OCI-M2 (cell line): ENCODE measurements around the gene MAGEL2.

ENCODE experiments used
- DNase-seq: peaks from one replicate; lab custom pipeline; 2025; ENCODE audit not compliant: unreplicated experiment; lab: John Stamatoyannopoulos, UW

MAGEL2 gene

GRCh38 chr15:23647421-23648370 is at the start of gene MAGEL2:
TSS of gene MAGEL2 (minus strand) at chr15:23647867. CDS start at chr15:23647742, 125 bp downstream.
- no peak for DNase-seq

GRCh38 chr15:23695282-23695681 is 47.6 kb upstream of the MAGEL2 start:
- DNase-seq: no peak

GRCh38 chr15:23694592-23694991 is 46.9 kb upstream of the MAGEL2 start:
- DNase-seq: no peak

DNA sequence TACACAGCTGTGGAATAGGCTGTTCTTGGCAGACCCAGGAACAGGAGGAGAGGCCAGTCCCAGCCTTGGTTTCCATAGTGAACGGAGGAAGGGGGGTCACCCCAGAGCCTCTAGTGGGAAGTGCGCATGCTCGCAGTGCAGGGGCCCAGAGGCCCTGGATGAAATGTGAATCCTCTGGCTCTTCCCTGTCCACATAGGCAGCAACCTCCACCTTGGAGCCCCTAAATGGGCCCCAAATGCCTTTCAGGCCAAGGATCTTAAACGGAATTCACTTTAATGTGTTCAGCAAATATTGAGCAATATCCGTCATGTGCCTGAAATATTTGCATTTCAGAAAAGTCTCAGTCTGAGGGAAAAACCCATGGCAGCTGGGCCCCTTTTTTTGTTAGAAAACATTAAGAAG is 42.8 kb upstream of the MAGEL2 start:
- no peak for DNase-seq

DNA sequence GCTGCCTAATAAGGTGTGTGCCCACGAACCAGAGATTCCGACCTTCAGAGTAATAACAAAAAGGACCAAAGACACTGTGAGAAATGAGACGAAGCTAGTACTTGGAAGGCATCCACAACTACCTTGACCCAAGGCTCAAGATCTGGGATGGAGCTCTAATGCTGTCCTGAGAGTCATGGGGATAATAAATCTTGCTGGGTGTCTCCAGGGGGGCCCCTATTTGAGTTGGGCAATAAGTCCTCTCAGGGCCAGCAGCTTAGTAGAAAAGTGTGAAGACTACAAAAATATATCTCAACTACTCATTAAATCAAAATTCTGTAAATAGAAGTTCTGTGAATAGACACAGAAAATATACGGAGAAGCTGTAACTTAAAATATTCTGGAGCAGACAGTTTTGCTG is 42.3 kb upstream of the MAGEL2 start:
- DNase-seq: no peak

GRCh38 chr15:23687143-23687470 is 39.4 kb upstream of the MAGEL2 start, which contains the start of gene NDN:
TSS of gene NDN (minus strand) at chr15:23687305. CDS start at chr15:23687217, 88 bp downstream.
- no peak for DNase-seq

DNA sequence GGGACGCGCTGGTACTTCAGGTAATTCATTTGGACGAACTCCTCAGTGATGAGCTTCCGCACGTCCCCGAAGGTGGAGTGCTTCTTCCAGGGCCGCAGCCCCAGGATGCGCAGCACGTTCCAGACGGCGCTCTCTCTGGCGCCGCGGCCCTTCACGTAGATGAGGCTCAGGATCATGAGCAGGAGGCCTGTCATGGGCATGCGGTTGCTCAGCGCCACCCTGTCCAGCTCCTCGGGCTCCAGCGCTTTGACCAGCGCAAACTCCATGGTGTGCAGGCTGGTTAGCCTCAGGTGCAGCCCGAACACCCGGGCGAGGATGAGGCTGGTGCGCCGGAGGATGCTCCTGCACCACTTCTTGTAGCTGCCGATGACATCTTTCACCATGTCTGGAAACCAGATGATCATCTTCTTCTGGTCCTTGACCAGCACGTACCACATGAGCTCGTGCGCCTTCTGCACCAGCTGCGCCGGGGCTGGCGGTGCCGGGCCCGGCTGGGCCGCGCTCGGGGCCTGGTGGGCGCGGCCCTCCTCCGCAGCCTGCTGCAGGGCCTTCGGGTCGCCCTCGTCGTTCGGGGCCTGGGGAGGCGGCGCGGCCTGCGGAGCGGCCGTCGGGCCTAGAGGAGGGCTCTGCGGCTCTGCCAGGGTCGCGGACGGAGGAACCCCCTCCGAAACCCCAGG is 38.9 kb upstream of the MAGEL2 start:
- no peak for DNase-seq

DNA sequence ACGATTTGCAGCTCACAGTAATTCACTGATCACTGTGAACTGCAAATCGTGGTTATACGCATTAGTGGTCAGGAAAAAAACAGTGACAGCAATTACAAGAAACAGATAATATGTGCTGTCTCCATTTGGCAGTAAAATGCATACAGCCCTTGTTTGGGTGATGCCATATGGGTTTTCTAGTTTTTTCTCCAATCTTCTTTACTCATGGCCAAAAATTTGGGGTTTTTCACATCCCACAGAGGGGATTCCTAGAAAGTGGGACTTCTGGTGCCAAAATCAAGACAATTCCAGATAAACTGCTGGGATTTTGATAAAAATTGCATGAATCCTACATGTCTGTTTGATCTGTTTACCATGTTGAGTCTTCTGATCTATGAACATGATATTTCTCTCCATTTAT is 23.8 kb upstream of the MAGEL2 start:
- no peak for DNase-seq

GRCh38 chr15:23670970-23671369 is 23.3 kb upstream of the MAGEL2 start:
- no peak for DNase-seq

GRCh38 chr15:23663232-23663631 is 15.6 kb upstream of the MAGEL2 start:
- DNase-seq: no peak

DNA sequence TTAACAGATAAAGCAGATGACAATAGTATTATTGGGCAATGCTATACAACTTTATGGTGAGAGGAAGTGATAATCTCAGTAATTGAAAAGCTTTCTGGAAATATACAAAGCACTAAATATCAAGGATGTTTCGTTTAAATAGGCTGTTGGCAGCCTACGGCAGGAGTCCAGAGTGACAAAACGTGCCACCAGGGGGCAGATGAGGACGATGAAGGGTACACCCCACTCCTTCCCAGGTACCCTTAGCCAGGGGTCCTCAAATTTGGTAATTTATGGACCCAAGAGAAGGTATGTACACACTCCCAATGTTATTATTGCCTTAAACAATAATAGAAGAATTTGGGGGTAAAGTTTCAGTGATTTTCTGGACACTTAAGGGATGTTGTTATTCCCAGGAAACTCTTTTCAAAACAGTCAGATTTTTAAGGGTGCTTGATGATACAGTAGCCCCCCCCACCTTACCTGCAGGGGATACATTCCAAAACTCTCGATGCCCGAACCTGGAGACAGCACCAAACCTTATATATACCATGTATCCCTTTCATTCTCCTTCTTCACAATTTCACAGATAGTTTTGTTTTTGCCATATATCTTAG is 1.4 kb upstream of the MAGEL2 start:
- DNase-seq: no peak

DNA sequence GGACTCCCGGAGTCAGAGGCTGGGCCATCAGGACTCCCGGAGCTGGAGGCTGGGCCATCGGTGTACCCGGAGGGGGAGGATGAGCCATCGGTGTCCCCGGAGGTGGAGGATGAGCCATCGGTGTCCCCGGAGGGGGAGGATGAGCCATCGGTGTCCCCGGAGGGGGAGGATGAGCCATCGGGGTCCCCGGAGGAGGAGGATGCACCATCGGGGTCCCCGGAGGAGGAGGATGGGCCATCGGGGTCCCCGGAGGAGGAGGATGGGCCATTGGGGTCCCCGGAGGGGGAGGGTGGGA is 719 bp downstream of the MAGEL2 start:
- no peak for DNase-seq

DNA sequence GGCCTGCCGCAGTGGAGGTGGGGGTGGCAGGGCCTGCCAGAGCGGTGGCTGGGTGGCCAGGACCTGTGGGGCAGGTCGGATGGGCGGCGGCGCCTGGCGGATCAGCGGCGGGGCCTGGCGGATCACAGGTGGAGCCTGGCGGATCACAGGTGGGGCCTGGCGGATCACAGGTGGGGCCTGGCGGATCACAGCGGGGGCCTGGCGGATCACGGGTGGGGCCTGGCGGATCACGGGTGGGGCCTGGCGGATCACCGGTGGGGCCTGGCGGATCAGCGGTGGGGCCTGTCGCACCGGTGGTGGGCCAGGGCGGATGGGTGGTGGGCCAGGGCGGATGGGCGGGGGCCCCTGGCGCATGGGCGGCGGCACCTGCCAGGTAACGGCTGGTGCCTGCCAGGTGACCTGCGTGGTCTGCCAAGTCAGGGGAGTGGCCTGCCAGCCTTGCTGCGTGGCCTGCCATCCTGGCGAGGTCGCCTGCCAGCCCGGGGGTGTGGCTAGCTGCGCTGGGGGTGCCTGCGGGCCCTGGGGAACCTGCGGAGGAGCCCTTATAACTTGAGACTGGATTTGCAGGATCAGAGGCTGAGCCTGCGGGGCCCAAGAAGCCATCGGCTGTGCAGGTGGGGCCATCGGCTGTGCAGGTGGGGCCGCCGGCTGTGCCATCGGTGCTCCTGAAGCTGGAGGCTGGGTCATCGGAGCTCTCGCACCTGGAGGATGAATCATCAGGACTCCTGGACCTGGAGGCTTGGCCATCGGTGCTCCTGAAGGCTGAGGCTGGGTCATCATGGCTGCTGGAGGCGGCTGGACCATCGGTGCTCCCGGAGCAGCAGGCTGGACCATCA is 1.3 kb downstream of the MAGEL2 start:
- DNase-seq: no peak

GRCh38 chr15:23645371-23646164 is 2.1 kb downstream of the MAGEL2 start:
- DNase-seq: no peak

DNA sequence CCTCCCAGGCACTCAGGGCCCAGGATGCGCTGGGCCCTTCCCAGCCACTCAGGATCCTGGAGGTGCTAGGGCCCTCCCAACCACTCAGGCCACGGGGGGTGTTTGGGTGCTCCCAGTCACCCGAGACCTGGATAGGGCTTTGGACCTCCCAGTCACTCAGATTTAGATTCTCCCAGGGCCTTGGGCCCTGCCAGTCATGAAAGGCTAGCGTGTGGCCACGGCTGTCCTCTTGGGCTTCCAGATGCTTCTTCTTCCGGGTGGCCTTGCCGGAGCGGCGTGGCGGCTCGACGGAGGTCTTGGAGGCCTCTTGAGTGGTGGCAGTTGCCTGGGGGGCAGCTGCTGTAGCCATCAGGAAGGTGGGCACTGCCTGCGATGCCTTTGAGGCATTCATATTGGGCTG is 2.8 kb downstream of the MAGEL2 start:
- no peak for DNase-seq

- no peak for DNase-seq
These were observed 5.1 kb downstream of the MAGEL2 start for GRCh38 chr15:23642413-23643044.

- DNase-seq: no peak
These were observed 13.5 kb downstream of the MAGEL2 start for GRCh38 chr15:23634181-23634580.

GRCh38 chr15:23629234-23629805 is 18.3 kb downstream of the MAGEL2 start:
- no peak for DNase-seq

- no peak for DNase-seq
These were observed 18.9 kb downstream of the MAGEL2 start for GRCh38 chr15:23628612-23629233.
